Esophagus squamous epithelium (tissue), 4 donors: ENCODE measurements around the gene ATP7B.

ENCODE experiments used
- POLR2A ChIP-seq, 4 donors: fragments of 450-650 bp; IDR thresholded peaks; one replicate each; pipeline ENCODE4 v1.6.1; 2017; ENCODE audit warnings: antibody characterized with exemption in 4 of 4, mild to moderate bottlenecking in 4 of 4, moderate library complexity in 3 of 4
- TF ChIP-seq, protein P1 (sequence below), 6 experiments: fragments of 450-650 bp in 4 of 6; fragments of 200-600 bp in 2 of 6; sonication (generic) in 2 of 6; IDR thresholded peaks; one replicate each; pipeline ENCODE4 v1.5.1; 2016 to 2019; ENCODE audit warnings: antibody characterized with exemption in 6 of 6, mild to moderate bottlenecking in 4 of 6, moderate library complexity in 4 of 6

DNA sequence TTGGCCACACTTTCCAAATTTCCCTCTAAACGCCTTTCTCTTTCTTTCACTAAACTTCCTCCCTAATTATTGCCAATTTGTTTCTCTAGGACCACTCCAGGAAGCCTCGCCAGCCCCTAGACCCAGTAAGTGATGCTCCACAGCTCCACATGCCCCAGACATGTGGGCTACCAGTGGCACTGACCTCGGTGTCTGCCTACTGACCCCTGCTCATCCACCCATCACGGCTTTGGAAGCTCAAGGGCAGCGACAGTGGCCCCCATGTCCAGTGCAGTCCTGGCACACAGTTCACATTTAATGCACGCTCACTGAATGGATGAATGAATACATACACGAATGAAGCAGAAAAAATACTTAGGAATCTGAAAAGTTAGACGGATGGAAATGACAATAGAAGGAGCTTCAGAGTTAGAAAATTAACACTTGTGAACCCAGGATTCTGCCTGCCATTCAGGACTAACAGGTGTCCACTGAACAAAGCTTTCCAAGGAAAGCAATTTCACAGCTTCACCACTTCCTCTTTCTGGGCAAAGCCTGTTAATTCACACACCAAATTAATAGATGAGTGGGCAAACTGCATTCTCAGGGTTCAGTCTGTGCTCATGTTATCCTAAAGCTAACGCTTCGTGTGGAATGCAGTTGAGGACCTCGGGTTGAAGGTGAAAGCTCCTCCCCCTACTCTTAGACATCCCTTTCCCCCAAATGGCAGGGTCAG is 98.6 kb downstream of the ATP7B start:
- TF ChIP-seq POLR2A (IDR thresholded peaks at IDR 0.05): no peak
- TF ChIP-seq, protein P1, sequence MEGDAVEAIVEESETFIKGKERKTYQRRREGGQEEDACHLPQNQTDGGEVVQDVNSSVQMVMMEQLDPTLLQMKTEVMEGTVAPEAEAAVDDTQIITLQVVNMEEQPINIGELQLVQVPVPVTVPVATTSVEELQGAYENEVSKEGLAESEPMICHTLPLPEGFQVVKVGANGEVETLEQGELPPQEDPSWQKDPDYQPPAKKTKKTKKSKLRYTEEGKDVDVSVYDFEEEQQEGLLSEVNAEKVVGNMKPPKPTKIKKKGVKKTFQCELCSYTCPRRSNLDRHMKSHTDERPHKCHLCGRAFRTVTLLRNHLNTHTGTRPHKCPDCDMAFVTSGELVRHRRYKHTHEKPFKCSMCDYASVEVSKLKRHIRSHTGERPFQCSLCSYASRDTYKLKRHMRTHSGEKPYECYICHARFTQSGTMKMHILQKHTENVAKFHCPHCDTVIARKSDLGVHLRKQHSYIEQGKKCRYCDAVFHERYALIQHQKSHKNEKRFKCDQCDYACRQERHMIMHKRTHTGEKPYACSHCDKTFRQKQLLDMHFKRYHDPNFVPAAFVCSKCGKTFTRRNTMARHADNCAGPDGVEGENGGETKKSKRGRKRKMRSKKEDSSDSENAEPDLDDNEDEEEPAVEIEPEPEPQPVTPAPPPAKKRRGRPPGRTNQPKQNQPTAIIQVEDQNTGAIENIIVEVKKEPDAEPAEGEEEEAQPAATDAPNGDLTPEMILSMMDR (IDR thresholded peaks at IDR 0.05): no peak
